ENCODE measurements around the gene VMA21. TPM values are rescaled to one million over a fixed set of nuclear protein-coding genes. Genes with fewer than 3 reads are reported as not detected.

VMA21 gene
- polyA plus RNA-seq (2011; rRNA removed) (11.9 and 21.3 TPM in 2 replicates), polyA minus RNA-seq (2011; rRNA and poly(A)+ RNA removed) (14.3 and 15.1 TPM in 2 replicates)

GRCh38 chrX:151396825-151397740 is at the start of gene VMA21:
VMA21 (plus strand) TSS chrX:151397206; CDS start chrX:151397309, 103 bp downstream.
- ChIA-PET CTCF (no interaction called here), POLR2A (interaction anchor here (0.6 kb wide), 2 partner anchors 327 to 563 kb away, joined by 3 read pairs; no protein-coding TSS in a partner anchor)
- no peaks in the 10 kb centered on the region for H3K27me3 ChIP-seq (ENCODE audit: control insufficient read depth, insufficient read depth, low read length)
- H3K4me3 ChIP-seq (ENCODE audit: low read depth, low read length) = peak within 1 kb of the TSS; percentile 87
- no peak for TF ChIP-seq CTCF (IDR thresholded peaks at IDR 0.05; ENCODE audit: insufficient read depth, low read depth, low read length)
- H3K36me3 ChIP-seq (ENCODE audit: control insufficient read depth, insufficient read depth, low read length) = no peaks in the 10 kb centered on the region
- DNase-seq (ENCODE audit: low read depth) = peak; percentile 31

GRCh38 chrX:151359341-151359740 is 37.7 kb upstream of the VMA21 start:
- H3K27me3 ChIP-seq (ENCODE audit: control insufficient read depth, insufficient read depth, low read length) = no peaks in the 10 kb centered on the region
- CTCF ChIA-PET = interaction anchor here (1.4 to 1.7 kb wide), 3 partner anchors 18 to 36 kb away, joined by 5 read pairs; no protein-coding TSS in a partner anchor
- no peaks in the 10 kb centered on the region for H3K36me3 ChIP-seq (ENCODE audit: control insufficient read depth, insufficient read depth, low read length)
- TF ChIP-seq CTCF (IDR thresholded peaks at IDR 0.05; ENCODE audit: insufficient read depth, low read depth, low read length) = no peak
- no peak for DNase-seq (ENCODE audit: low read depth)
- POLR2A ChIA-PET = no interaction called here
- no peak overlapping the region for H3K4me3 ChIP-seq (ENCODE audit: low read depth, low read length)

GRCh38 chrX:151359931-151360871 is 36.8 kb upstream of the VMA21 start:
- Histone ChIP-seq H3K27me3 (ENCODE audit: control insufficient read depth, insufficient read depth, low read length) (no peaks in the 10 kb centered on the region), H3K4me3 (ENCODE audit: low read depth, low read length) (no peak overlapping the region), H3K36me3 (ENCODE audit: control insufficient read depth, insufficient read depth, low read length) (no peaks in the 10 kb centered on the region)
- DNase-seq (ENCODE audit: low read depth) = no peak
- ChIA-PET CTCF (interaction anchor here (0.7 to 1.7 kb wide), 10 partner anchors 13 to 326 kb away, joined by 3 to 5 read pairs (median 3); no protein-coding TSS in a partner anchor), POLR2A (no interaction called here)
- peak; percentile 73 for TF ChIP-seq CTCF (IDR thresholded peaks at IDR 0.05; ENCODE audit: insufficient read depth, low read depth, low read length)

- POLR2A ChIA-PET = no interaction called here
- no peak for DNase-seq (ENCODE audit: low read depth)
- Histone ChIP-seq H3K27me3 (ENCODE audit: control insufficient read depth, insufficient read depth, low read length) (no peaks in the 10 kb centered on the region), H3K4me3 (ENCODE audit: low read depth, low read length) (no peak overlapping the region), H3K36me3 (ENCODE audit: control insufficient read depth, insufficient read depth, low read length) (no peaks in the 10 kb centered on the region)
- CTCF ChIA-PET = no interaction called here
- no peak for TF ChIP-seq CTCF (IDR thresholded peaks at IDR 0.05; ENCODE audit: insufficient read depth, low read depth, low read length)
Observed at GRCh38 chrX:151363316-151363715, 33.7 kb upstream of the VMA21 start.
